Measurements from ENCODE around the gene LHFPL2. TPM values are rescaled to one million over a fixed set of nuclear protein-coding genes. Genes with fewer than 3 reads are reported as not detected.

Gene LHFPL2
- total and polyA plus RNA-seq, 2 donors (not counting 1 experiment from before 2014, with no cell fraction given): 3.8 to 35.5 TPM

DNA sequence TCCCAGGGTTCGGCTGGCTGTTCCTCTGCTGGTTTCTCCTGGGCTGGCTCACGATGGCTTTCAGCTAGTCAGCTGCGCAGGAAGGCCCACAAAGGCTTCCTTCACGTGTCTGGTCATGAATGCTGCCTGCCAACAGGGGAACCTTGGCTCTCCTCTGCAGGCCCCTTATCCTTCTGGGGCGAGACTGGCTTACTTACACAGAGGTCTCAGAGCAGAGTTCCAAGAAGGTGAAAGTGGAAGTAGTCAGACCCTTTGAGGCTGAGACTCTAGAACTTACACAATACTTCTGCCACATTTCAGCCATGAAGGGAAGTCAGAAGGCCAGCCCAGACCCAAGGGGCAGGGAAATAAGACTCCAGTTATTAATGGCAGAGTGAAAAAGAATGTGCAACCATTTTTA lies 99.5 kb downstream of the LHFPL2 start:
- POLR2A ChIA-PET: no interaction called here
- H3K9ac ChIP-seq (ENCODE audit: low read length): no peak overlapping the region
- Mint-ChIP-seq H3K4me1 (peaks cover 19% of the 10 kb centered on the region), H3K27me3 (no peaks in the 10 kb centered on the region), H3K9me3 (ENCODE audit: insufficient read depth) (peaks cover 2% of the 10 kb centered on the region), H3K27ac (peak overlapping the region; percentile 20), H3K4me3 (no peak overlapping the region)
- H3K4me1 ChIP-seq (ENCODE audit: control insufficient read depth in 2 of 2, insufficient read depth in 2 of 2, low read length in 2 of 2): peaks cover 7 to 14% of the 10 kb centered on the region in 2 donors
- WGBS (ENCODE audit: insufficient coverage): 86% methylated on average over 4 of the region's 5 CpGs
- ATAC-seq (ENCODE audit: low read depth) (no peak), DNase-seq (no peak)
- H2AFZ ChIP-seq (ENCODE audit: insufficient read depth, low read depth, low read length, poor library complexity, severe bottlenecking): no peak overlapping the region
- H3K4me3 ChIP-seq (ENCODE audit: control extremely low read depth in 1 of 5, extremely low read depth in 1 of 5, insufficient read depth in 1 of 5, low read depth in 2 of 5, low read length in 4 of 5): no peak overlapping the region
- H3K79me2 ChIP-seq (ENCODE audit: control insufficient read depth, insufficient read depth, low read length): no peaks in the 10 kb centered on the region
- no peak overlapping the region for H3K4me2 ChIP-seq (replicated peaks; ENCODE audit: low read depth, low read length, poor library complexity, severe bottlenecking)
- H3K9me3 ChIP-seq (ENCODE audit: control extremely low read depth in 1 of 3, control insufficient read depth in 2 of 3, insufficient read depth in 1 of 3, low read length in 2 of 3): no peaks in the 10 kb centered on the region
- no peaks in the 10 kb centered on the region for H4K20me1 ChIP-seq (ENCODE audit: control insufficient read depth, insufficient read depth, low read length, poor library complexity, severe bottlenecking)
- CTCF ChIA-PET: interaction anchor here (1.0 to 1.4 kb wide), 3 partner anchors 15 to 416 kb away, joined by 3 to 4 read pairs (median 3); no protein-coding TSS in a partner anchor
- H3K36me3 ChIP-seq (replicated peaks in 1 of 2; ENCODE audit: control extremely low read depth in 1 of 2, control insufficient read depth in 1 of 2, extremely low read depth in 1 of 2, insufficient read depth in 2 of 2, low read length in 1 of 2): no peaks in the 10 kb centered on the region
- intact Hi-C loops (cut with micrococcal nuclease): no loop called here
- no peak for TF ChIP-seq EZH2 (IDR thresholded peaks at IDR 0.05; ENCODE audit: borderline replicate concordance, insufficient read depth, low read depth, low read length, poor library complexity, severe bottlenecking)
- TF ChIP-seq, protein P1, sequence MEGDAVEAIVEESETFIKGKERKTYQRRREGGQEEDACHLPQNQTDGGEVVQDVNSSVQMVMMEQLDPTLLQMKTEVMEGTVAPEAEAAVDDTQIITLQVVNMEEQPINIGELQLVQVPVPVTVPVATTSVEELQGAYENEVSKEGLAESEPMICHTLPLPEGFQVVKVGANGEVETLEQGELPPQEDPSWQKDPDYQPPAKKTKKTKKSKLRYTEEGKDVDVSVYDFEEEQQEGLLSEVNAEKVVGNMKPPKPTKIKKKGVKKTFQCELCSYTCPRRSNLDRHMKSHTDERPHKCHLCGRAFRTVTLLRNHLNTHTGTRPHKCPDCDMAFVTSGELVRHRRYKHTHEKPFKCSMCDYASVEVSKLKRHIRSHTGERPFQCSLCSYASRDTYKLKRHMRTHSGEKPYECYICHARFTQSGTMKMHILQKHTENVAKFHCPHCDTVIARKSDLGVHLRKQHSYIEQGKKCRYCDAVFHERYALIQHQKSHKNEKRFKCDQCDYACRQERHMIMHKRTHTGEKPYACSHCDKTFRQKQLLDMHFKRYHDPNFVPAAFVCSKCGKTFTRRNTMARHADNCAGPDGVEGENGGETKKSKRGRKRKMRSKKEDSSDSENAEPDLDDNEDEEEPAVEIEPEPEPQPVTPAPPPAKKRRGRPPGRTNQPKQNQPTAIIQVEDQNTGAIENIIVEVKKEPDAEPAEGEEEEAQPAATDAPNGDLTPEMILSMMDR (IDR thresholded peaks at IDR 0.05): no peak
- H3K27ac ChIP-seq (ENCODE audit: low read length in 2 of 2): no peak overlapping the region
- H3K27me3 ChIP-seq (replicated peaks in 1 of 4; ENCODE audit: control extremely low read depth in 1 of 4, control insufficient read depth in 3 of 4, insufficient read depth in 4 of 4, low read length in 3 of 4): no peaks in the 10 kb centered on the region

- intact Hi-C loops (cut with micrococcal nuclease): no loop called here
- no peaks in the 10 kb centered on the region for H3K9me3 Mint-ChIP-seq (ENCODE audit: insufficient read depth)
- H3K27ac ChIP-seq (ENCODE audit: low read length in 2 of 2): no peak overlapping the region
- H3K27me3 ChIP-seq (replicated peaks in 1 of 4; ENCODE audit: control extremely low read depth in 1 of 4, control insufficient read depth in 3 of 4, insufficient read depth in 4 of 4, low read length in 3 of 4): no peaks in the 10 kb centered on the region
- H3K27me3 Mint-ChIP-seq: no peaks in the 10 kb centered on the region
- H4K20me1 ChIP-seq (ENCODE audit: control insufficient read depth, insufficient read depth, low read length, poor library complexity, severe bottlenecking): no peaks in the 10 kb centered on the region
- H3K9me3 ChIP-seq (ENCODE audit: control extremely low read depth in 1 of 3, control insufficient read depth in 2 of 3, insufficient read depth in 1 of 3, low read length in 2 of 3): no peaks in the 10 kb centered on the region
- no peak overlapping the region for H3K27ac Mint-ChIP-seq
- ATAC-seq (ENCODE audit: low read depth) (no peak), DNase-seq (no peak)
- ChIA-PET CTCF (interaction anchor here (1.0 to 1.4 kb wide), 3 partner anchors 14 to 417 kb away, joined by 3 to 4 read pairs (median 3); no protein-coding TSS in a partner anchor), POLR2A (no interaction called here)
- 95% methylated on average over 15 of the region's 21 CpGs for WGBS (ENCODE audit: insufficient coverage)
- H3K36me3 ChIP-seq (replicated peaks in 1 of 2; ENCODE audit: control extremely low read depth in 1 of 2, control insufficient read depth in 1 of 2, extremely low read depth in 1 of 2, insufficient read depth in 2 of 2, low read length in 1 of 2): no peaks in the 10 kb centered on the region
- no peak overlapping the region for H3K4me3 ChIP-seq (ENCODE audit: control extremely low read depth in 1 of 5, extremely low read depth in 1 of 5, insufficient read depth in 1 of 5, low read depth in 2 of 5, low read length in 4 of 5)
- no peak overlapping the region for H2AFZ ChIP-seq (ENCODE audit: insufficient read depth, low read depth, low read length, poor library complexity, severe bottlenecking)
- H3K4me1 ChIP-seq (ENCODE audit: control insufficient read depth in 2 of 2, insufficient read depth in 2 of 2, low read length in 2 of 2): peaks cover 3 to 10% of the 10 kb centered on the region in 2 donors
- H3K9ac ChIP-seq (ENCODE audit: low read length): no peak overlapping the region
- no peak overlapping the region for H3K4me2 ChIP-seq (replicated peaks; ENCODE audit: low read depth, low read length, poor library complexity, severe bottlenecking)
- no peak for TF ChIP-seq EZH2 (IDR thresholded peaks at IDR 0.05; ENCODE audit: borderline replicate concordance, insufficient read depth, low read depth, low read length, poor library complexity, severe bottlenecking)
- TF ChIP-seq, protein P1 (IDR thresholded peaks at IDR 0.05): no peak
- no peaks in the 10 kb centered on the region for H3K79me2 ChIP-seq (ENCODE audit: control insufficient read depth, insufficient read depth, low read length)
- H3K4me3 Mint-ChIP-seq: no peak overlapping the region
- H3K4me1 Mint-ChIP-seq: peaks cover 14% of the 10 kb centered on the region
Measured at GRCh38 chr5:78547731-78548615, 100.6 kb downstream of the LHFPL2 start.
